GF-D8 (cell line): Measurements from ENCODE around the gene SMIM41.

Experiments used
- DNase-seq: peaks from one replicate; lab custom pipeline; 2025; lab: John Stamatoyannopoulos, UW

SMIM41 gene

DNA sequence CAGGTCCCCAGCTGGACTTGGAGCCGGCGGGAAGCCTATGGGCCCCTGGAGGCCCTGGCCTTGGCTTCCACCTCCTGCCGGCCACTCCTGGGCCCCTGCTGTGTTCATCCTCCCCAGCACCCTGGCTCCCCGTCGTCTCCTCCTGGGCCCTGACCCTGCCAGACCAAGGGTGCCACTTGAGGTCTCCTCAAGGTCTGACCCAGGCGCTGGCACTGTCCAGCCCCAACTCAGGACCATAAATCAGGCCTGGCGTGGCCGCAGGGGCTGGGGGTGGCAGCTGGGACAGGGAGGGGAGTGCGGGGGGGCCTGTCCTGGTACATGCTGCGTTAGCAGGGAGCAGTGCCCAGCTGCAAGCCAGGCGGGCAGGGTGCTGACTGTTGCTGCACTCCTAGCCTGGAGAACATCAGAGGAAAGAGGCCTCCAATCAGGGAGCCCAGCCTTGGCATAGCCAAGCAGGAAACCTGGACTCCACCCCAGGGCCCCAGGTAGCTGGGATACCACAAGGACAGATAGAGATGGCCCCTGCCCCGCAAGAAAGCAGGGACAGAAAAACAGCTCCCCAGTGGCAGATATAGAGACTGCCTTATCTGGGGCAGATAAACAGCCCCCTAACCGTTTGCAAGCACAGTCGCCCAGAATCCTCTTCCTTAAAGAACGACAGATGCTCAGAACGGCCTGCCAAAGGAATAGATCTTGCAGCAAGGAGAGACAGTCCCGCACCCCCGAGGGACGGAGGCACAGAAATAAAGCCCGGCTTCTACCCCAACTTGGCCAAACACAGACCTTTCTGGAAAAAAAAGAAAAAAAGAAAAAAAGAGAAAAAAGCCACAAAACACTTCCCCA, 16.2 kb upstream of the SMIM41 start:
- no peak for DNase-seq

DNA sequence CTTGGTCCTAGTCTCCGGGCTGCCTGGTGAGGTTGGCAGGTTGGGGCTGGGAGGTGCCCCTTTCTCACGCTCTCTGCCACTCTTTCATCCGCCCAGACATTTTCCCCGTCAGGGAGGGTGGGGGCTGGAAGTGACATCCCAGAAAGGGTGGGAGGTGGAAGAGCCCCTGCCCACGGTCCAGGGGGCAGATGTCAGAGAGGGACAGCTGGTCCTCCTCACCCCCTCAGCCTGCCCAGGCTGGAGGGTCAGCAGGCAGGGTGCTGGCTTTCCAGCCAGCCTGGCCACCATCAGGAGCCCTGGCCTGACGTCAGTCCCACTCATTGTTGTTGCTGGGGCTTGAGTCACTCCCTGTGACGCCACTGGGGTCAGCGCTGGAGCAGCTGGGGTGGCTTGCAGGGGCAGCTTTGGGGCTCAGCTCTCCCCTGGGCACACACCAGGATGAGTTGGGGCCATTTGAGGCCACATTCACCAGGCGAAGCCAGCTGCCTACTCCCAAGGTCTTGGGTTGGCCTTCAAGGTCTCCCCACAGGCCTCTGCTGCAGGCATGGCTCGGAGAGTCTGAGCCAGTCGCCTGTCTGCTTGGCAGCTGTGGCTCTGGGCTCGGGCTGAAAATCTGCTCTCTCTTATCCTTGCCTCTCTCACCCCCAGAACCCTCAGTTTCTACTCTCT, 15.4 kb upstream of the SMIM41 start:
- DNase-seq = no peak

DNA sequence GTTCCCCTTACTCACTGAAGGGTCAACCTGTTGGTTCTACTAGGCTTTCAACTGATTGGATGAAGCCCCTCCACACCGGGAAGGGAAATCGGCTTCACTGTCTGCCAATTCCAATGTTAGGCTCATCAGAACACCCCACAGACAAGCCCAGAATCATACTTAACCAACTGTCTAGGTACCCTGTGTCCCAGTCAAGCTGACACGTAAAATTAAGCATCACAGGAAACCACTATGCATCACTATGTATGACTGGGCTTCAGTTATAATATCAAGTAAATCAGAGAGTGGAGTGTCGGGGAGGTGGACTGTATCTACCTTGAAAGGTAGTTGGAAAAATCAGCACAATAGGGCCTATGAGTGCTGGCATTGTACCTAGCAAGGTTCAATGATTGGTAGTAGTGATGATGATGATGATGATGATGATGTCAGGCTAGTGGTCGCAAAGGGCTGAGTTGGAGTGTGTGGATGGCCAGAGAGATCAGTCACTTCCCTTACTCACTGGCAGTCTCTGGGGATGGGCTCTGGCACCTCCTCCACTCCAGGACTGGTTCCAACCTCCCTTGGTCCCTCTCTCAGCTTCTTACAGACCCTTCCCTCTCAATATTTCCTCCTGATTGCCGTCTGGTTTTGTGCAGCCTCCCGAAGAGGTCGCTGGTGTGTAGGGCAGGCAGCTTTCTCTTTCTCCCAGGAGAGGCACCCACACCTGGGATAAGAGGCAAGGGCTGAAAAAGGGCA, 13.0 kb upstream of the SMIM41 start:
- DNase-seq = no peak

DNA sequence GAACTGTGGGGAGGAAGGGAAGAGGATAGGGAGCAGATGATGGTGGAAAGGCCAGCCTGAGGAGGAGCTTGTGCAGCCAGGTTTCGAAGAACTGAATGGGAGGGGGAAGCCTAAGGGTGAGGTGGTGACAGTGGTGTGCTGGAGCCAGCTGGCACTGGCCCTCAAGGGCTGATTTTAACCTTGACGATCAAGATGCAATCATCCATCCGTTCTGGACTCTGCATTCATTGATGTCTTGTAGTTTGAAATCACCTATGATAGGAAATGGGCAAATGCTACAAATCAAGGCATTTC, 12.5 kb upstream of the SMIM41 start:
- DNase-seq = no peak

DNA sequence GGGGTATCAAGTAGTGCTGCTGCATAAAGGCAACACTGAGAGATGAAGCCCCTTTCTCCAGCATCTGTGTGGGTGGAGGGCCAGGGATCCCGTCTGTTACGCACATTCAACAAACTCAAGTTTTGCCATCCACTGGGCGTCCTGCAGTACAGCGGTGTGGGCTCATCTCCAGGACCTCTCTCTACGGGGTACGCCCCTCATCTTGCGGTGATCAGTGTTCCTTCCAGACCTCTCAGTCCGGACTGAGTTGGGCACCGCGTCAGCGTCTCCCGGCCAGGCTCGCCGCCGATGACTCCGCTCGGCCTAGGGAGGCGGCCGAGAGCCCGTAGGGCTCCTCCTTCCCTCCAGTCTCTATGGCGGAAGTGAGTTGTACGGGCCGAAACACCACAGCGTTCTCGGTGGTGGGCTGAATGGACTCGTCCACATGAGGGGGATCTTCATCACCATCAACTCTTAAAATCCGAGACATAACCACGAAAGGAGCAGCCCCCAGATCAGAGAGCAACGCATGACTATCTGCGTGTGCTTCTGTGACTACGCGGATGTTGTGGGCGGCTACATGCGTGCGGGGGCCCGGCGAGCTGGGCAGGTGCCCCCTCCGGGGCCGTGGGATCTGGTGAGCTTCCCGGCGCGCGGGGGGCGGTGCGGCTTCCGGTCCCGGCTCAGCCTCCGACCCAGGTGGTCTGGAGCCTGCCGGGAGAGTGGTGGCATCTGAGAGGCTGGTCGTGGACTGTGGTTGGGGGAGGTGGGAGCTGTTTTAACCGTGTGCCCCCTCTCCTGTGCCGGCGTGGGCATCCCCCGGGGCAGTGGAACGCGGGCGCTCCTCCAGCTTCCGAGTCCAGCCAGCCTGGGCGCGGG, 9.9 kb upstream of the SMIM41 start, which contains the start of gene ATG101:
Gene ATG101, plus strand, starts transcription at position 652 of the 858 bp plus-strand sequence. CDS start 3,673 bp downstream, outside the sequence.
- DNase-seq = peak; percentile 67

DNA sequence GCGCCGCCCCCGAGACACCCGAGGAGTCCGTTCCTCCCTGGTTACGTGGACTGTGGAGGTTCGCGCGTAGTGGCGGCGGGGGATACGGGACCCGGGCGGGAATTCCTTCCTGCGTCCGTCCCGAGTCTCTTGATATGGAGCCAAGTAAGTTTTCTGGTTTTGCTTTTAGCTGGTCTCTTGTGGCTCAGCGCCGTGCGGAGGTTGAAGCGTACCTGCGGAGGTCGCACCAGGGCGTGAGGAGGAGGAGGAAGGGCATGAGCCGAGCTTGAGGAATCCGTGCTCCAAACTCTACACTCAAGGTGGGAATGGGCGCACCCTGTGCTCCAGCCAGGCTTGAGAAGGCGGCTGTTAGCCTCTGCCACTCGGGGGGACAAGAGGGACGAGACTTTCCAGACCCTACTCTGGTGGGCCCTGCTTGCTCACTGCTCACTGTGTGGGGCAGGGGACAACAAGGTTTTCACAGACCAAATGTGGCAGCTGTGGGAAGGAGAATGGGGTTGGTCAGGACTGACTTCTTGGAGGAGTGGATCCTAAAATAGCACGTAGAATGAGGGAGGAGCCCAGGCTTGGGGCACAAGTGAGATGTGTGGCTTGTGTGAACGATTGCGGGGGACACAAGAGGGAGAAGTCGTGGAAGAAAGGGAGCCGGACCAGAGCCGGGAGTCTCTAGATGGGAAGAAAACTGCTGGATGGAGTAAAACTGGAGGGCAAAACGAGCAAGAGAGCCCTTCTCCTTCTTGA, 9.1 kb upstream of the SMIM41 start:
- no peak for DNase-seq

DNA sequence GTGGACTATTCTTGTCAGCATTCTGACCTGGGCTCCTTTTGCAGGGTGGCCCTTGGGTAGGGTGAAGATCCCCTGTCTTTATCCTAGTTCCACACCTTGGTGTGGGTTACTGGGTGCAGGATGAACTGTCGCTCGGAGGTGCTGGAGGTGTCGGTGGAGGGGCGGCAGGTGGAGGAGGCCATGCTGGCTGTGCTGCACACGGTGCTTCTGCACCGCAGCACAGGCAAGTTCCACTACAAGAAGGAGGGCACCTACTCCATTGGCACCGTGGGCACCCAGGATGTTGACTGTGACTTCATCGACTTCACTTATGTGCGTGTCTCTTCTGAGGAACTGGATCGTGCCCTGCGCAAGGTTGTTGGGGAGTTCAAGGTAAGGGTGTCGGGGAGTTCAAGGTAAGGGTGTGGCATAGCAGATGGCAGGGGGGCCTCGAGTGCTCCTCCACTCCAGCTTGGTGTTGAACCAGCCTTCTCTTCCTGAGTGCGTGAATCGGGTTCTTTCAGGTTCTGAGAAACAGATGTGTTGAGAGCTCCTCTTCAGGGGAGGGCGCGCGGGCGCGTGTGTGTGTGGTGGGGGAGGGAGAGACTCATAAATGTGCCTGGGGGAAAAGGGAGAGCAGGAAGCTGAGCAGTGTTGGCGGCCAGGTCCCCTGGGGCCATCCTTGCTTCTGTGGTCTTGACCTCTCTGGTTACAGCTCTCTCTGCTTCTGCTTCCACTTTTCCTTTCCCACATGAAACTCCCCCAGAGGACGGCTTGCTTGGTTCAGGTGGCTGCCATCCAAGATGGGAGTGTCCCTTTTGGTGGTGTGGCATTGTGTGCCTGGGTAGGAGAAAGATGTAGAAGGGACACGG, 5.7 kb upstream of the SMIM41 start:
- peak; percentile 97 for DNase-seq

DNA sequence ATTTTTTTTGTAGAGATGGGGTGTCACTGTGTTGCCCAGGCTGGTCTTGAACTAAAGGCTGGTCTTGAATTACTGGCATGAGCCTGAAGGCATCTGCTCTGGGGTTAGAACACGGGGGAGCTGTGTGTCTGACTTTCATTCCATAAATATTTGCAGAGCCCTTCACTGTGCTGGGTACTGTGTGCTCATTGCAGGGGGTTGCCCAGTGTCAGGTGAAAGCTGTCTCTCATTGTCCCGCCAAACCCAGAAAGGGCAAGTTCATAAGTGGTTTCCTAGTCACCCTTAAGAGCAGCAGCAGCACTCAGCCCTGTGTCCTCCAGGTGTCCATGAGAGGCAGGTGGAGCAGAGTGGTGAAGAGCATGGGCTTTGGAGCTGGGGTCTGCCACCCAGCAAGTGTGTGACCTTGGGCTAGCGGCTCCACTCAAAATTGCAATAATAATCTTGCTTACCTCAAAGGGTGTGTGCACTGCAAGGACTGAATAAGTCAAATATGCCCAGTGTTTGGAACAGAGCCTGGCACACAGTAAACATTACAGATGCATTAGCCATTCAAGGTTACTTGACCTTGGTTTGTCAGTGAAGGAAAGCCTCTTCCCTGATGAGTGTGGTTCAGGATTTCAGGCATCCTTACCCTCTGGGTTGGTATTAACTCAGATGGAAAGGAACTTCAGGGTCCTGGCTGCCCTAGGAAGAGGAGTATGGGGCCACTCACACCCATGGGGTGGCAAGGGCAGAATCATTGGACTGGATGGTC, 4.4 kb upstream of the SMIM41 start:
- no peak for DNase-seq

DNA sequence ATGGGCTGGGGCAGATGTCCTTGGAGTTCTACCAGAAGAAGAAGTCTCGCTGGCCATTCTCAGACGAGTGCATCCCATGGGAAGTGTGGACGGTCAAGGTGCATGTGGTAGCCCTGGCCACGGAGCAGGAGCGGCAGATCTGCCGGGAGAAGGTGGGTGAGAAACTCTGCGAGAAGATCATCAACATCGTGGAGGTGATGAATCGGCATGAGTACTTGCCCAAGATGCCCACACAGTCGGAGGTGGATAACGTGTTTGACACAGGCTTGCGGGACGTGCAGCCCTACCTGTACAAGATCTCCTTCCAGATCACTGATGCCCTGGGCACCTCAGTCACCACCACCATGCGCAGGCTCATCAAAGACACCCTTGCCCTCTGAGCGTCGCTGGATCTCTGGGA, 2.7 kb upstream of the SMIM41 start:
- no peak for DNase-seq

DNA sequence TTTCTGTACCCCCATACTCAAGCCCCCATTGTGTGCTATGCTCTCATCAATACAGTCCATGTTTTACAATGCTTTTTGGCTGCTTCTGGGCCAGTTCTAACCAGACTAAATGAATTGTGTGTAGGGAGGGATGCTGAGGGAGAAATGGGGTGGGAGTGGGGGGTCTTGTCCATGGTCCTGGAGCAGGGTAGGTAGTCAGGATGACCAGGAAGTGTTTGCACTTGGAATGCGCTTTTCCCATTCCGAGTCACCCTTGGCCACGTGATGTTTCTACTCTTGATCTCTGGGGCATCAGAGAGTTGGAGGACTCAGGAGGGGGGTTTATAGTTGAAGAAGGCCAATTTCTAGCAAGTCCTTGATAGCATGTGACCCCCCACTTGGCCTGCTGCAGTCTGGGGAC, 1.2 kb upstream of the SMIM41 start:
- no peak for DNase-seq

DNA sequence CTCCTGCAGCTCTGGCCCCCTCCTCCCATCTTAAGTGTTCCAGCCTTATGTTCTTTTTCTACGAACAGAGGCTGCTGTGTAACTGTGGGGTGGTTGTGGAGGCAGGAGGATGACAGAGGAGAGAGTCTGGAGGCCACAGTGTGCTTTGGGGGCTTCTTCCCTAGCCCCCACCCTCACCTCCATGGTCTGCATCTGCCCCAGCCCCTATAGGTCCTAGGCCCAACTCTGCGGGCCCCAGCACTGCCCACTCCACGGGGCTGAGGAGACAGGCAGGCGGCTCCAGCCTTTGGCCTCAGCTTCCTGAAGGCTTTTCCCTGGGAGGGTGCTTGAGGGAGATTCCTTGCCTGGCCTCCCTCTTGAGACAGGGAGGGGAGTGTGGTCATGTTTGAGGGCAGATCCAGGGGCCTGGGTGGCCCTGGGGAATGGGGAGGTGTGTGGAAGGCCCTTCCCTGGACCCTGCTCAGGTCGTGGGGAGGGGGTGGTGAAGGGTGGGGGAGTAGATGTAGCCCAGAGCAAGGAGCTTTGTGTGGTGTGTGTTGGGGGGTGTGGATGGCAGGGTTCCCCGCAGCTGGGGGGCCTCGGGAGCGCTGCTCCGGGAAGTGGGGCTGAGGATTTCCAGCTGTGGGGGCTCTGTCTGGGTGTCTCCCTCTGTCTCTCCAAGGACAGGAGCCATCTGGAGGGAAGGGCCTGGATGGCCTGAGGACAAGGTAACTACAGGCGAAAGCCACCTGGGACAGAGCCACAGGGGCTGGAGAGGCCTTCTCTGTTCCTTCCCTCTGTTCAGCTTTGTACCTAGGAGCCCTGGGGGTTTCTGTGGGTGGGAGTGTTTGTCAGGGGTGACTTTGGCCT, 1.1 kb downstream of the SMIM41 start:
- no peak for DNase-seq

DNA sequence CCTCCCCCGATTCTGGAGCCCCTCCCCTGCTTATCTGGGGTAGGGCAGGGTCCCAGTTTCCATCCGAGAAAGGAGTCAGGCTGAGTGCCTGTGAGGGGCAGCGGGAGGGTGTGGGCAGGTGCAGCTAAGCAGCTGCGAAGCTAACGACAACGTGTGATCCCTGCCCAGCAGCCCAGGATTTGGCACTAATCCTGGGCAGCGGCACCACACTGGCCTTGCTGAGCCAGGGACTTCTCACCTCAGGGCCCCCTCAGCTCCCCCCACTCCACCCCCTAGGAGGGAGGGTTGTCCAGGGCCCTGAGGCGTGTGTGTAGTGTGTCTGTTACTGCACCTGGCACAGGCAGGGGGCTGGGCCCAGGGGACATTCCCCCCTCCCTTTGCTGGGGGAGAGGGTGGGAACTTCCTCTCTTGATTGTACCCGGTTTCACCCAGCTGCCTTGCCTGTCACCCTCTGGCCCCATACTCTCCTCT, 1.8 kb downstream of the SMIM41 start:
- DNase-seq = peak; percentile 27

DNA sequence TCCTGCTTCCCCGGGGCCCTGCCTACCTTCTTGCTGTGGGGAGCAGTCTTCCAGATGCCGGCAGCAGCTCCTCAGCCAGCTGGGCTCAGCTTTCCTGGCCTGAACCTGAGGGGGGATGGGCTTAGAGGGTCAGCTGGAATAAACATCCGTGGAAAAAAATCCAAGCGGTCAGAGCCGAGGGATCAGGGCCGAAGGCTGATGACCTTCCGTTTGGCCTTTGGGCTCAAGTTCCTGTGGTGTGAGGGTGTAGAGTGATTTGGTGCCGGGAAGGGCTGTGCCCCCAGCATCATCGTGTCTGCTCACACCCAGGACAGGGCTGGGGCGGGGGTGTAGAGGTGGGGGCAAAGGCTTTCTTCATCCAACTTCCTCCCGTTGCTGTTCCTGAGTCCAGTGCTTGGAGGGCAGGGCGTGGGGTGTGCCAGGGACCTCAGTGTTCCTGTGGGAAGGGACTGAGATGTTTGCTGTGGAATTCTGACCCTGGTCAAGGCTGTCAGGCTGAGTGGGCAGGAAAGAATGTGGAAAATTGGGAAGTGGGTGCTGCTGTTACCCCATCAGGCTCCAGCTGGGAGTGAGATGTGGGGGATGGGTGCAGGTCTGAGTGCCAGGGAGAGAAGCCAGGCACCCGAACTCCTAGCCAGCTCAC, 2.6 kb downstream of the SMIM41 start:
- DNase-seq = no peak

DNA sequence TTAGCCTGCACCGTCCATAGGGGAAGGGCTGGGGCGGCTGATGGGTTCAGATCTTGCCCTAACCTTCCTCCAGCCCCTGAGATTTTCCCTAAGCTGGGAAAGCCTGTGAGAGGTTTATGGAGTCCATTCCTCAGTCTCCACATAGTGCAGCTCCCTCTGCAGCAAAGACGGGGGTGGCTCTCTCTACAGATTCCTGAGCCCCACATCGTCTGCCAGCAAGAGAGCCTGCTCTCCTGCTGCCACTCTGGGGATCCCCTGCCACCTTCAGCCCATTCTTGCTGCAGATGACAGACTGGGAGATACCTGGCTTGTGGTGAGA, 3.1 kb downstream of the SMIM41 start:
- no peak for DNase-seq

DNA sequence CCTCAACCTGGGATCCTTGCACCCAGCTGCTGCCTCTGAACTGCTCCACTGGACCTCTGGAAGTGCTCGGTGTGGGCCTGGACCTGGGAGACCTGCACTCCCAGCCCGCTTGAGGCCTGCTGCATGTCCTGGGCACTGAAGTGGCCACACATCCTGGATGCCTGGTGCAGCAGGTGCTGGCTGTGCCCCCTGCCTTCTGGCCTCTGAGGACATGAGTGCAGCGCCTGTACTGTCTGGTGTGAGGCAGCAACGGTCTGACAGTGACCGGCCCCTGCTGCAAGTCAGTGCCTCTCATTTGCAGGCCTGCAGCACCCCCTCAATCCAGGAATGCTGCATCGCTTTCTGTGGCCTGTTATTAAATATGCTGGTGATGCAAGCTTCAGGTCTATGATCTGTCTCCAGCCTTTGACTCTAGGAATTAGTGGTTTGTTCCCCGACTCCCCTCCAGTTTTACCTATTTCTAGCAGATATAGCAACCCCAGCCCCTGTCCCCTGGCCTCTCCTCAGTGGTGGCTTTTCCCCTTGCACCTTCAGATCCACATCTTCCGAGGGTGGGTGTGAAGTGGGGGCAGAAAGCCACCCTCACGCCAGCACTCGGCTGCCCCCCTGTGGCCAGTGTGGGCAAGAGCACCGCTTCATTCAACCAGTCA, 3.6 kb downstream of the SMIM41 start:
- no peak for DNase-seq

DNA sequence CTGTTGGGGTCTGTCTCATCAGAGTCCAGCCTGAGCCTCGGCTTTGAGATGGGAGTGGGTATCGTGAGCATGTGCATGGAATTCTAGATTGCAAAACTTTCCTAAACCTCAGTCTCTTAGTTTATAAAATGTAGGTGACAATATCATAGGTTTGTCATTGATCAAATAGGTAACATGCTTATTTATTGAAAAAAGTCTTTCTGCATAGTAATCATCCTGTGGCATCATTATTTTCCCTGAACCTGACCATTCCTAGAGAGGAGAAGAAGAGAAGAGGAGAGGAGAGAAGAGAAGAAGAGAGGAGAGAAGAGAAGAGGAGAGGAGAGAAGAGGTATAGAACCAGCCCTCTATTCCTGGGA, 4.1 kb downstream of the SMIM41 start:
- no peak for DNase-seq

DNA sequence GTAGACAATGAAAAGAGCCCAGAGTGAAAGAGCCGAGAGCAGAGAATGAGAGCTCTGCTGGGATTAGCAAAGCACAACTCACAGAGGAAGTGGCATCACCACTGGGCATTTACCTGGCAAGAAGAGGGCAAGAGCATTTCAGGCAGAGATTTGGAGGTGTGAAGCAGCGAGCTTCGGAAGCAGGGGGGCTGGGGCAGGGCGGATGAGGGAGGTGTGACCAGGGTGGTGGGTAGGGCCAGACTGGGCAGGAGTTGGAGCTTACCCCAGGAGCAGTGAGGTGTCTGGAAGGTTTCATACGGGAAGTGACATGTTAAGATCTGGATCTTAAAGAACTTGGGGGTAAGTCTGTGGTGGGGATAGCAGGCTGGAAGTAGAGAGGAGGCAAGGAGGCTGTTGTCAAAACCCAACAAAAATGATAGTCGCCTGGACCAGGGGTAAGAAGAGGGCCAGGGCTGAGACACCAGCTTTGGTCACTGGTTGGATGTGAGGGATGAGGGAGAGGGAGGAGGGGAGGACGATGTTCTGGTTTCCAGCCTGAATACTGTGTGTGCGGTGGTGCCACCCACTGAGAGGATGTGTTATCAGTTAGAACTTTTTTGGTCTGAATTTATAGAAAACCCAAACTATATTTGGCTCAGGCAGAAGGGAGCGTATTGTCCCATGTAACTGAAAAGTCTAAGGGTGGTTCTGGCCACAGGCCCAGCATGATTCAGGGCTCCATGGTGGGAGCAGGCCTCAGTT, 5.2 kb downstream of the SMIM41 start:
- no peak for DNase-seq
